Tibial nerve (tissue), 4 donors: ENCODE measurements around the gene RBM34. TPM values are rescaled to one million over a fixed set of nuclear protein-coding genes. Genes with fewer than 3 reads are reported as not detected.

Experiments used
- DNase-seq, 2 donors: peaks; one replicate each; pipeline ENCODE4 v3.0.0-alpha.2; 2019; ENCODE audit warnings: low spot score in 2 of 2
- H3K27ac ChIP-seq, 4 donors: fragments of 200-600 bp; sonication (generic) in 3 of 4; one replicate each; pipeline ENCODE4 v1.5.1; 2017 to 2019; ENCODE audit warnings: mild to moderate bottlenecking in 1 of 4
- H3K27me3 ChIP-seq, 2 donors: fragments of 200-600 bp; sonication (generic) in 1 of 2; one replicate each; pipeline versions ENCODE4 v1.5.1 to v1.6.0; 2017 to 2019
- H3K36me3 ChIP-seq, 3 donors: fragments of 200-600 bp; sonication (generic); one replicate each; pipeline ENCODE4 v1.5.1; 2018 to 2019
- H3K4me1 ChIP-seq, 4 donors: fragments of 200-600 bp; sonication (generic) in 3 of 4; one replicate each; pipeline ENCODE4 v1.5.1; 2017 to 2019
- H3K4me3 ChIP-seq, 4 donors: fragments of 200-600 bp; sonication (generic) in 3 of 4; one replicate each; pipeline ENCODE4 v1.5.1; 2017 to 2019; ENCODE audit warnings: mild to moderate bottlenecking in 1 of 4, moderate library complexity in 1 of 4
- H3K9me3 ChIP-seq, 4 donors: fragments of 200-600 bp; sonication (generic) in 3 of 4; one replicate each; pipeline ENCODE4 v1.5.1; 2017 to 2019
- CTCF ChIP-seq, 5 experiments: fragments of 200-600 bp in 3 of 5; fragments of 450-650 bp in 2 of 5; sonication (generic) in 3 of 5; IDR thresholded peaks; one replicate each; pipeline ENCODE4 v1.5.1; 2016 to 2019; ENCODE audit warnings: antibody characterized with exemption in 5 of 5, mild to moderate bottlenecking in 3 of 5, moderate library complexity in 2 of 5
- EP300 ChIP-seq, 2 donors: sonication (generic); formaldehyde crosslinking; IDR thresholded peaks; one replicate each; pipeline ENCODE4 v1.6.1; 2017; ENCODE audit warnings: antibody characterized with exemption in 2 of 2, mild to moderate bottlenecking in 1 of 2
- POLR2A ChIP-seq, 2 donors: fragments of 450-650 bp; IDR thresholded peaks; one replicate each; pipeline ENCODE4 v1.6.1; 2017; ENCODE audit warnings: antibody characterized with exemption in 2 of 2, mild to moderate bottlenecking in 2 of 2, moderate library complexity in 2 of 2
- WGBS, 2 donors: methylation state at CpG; one replicate each; pipeline ENCODE4 v1.1.5; 2018; 5-methylcytosine and 5-hydroxymethylcytosine counted together
- total RNA-seq, 4 donors: library from RNA; depleted of rRNA; stranded (reverse); fragments of >200 nt; gene quantifications; one replicate each; pipeline ENCODE4 v1.1.0, GENCODE V29; 2016

RBM34 gene
- total RNA-seq, 4 donors from 2014 or later = 47.4 to 92.5 (median 51.2) TPM

- Histone ChIP-seq H3K27ac (no peak overlapping the region), H3K4me3 (no peak overlapping the region), H3K9me3 (no peaks in the 10 kb centered on the region), H3K36me3 (peaks cover 0 to 51% (median 0%) of the 10 kb centered on the region in 3 donors), H3K27me3 (no peaks in the 10 kb centered on the region), H3K4me1 (peaks cover 0 to 22% (median 4%) of the 10 kb centered on the region in 4 donors)
- DNase-seq = no peak
- 91 to 93% methylated on average over 16 of the region's 16 CpGs for WGBS, 2 donors
- TF ChIP-seq POLR2A (IDR thresholded peaks at IDR 0.05) (no peak), EP300 (IDR thresholded peaks at IDR 0.05) (no peak), CTCF (IDR thresholded peaks at IDR 0.05) (no peak)
Observed at GRCh38 chr1:235107368-235108184, 53.5 kb downstream of the RBM34 start.

GRCh38 chr1:235106457-235106856 lies 54.6 kb downstream of the RBM34 start:
- Histone ChIP-seq H3K9me3 (no peaks in the 10 kb centered on the region), H3K4me3 (no peak overlapping the region), H3K27ac (no peak overlapping the region), H3K4me1 (peaks cover 0 to 15% (median 4%) of the 10 kb centered on the region in 4 donors), H3K36me3 (peaks cover 0 to 44% (median 0%) of the 10 kb centered on the region in 3 donors), H3K27me3 (no peaks in the 10 kb centered on the region)
- no peak for DNase-seq
- TF ChIP-seq CTCF (IDR thresholded peaks at IDR 0.05) (no peak), EP300 (IDR thresholded peaks at IDR 0.05) (no peak), POLR2A (IDR thresholded peaks at IDR 0.05) (no peak)
- WGBS, 2 donors = 96% methylated on average over 4 of the region's 4 CpGs

GRCh38 chr1:235105051-235106043 lies 55.7 kb downstream of the RBM34 start:
- Histone ChIP-seq H3K27ac (peak overlapping the region in 3 of 4 donors; percentile 4 to 72 (median 65)), H3K9me3 (no peaks in the 10 kb centered on the region), H3K36me3 (peaks cover 0 to 33% (median 0%) of the 10 kb centered on the region in 3 donors), H3K4me1 (peaks cover 0 to 16% (median 4%) of the 10 kb centered on the region in 4 donors), H3K27me3 (no peaks in the 10 kb centered on the region), H3K4me3 (peak overlapping the region in 1 of 4 donors; percentile 11)
- WGBS, 2 donors = 59 to 65% methylated on average over 12 of the region's 12 CpGs
- TF ChIP-seq EP300 (IDR thresholded peaks at IDR 0.05) (no peak), CTCF (IDR thresholded peaks at IDR 0.05) (no peak), POLR2A (IDR thresholded peaks at IDR 0.05) (no peak)
- no peak for DNase-seq

GRCh38 chr1:235102993-235103411 lies 58.0 kb downstream of the RBM34 start:
- DNase-seq = no peak
- no peaks in the 10 kb centered on the region for H3K27me3 ChIP-seq
- peaks cover 0 to 11% (median 0%) of the 10 kb centered on the region in 3 donors for H3K36me3 ChIP-seq
- H3K27ac ChIP-seq = no peak overlapping the region
- no peaks in the 10 kb centered on the region for H3K9me3 ChIP-seq
- H3K4me1 ChIP-seq = peaks cover 0 to 22% (median 4%) of the 10 kb centered on the region in 4 donors
- no peak for TF ChIP-seq POLR2A (IDR thresholded peaks at IDR 0.05)
- TF ChIP-seq EP300 (IDR thresholded peaks at IDR 0.05) = no peak
- TF ChIP-seq CTCF (IDR thresholded peaks at IDR 0.05) = no peak
- WGBS, 2 donors = 69 to 72% methylated on average over 4 of the region's 4 CpGs
- H3K4me3 ChIP-seq = no peak overlapping the region
